Lung microvascular endothelial cell (primary cell): ENCODE measurements around the gene KLHDC7A. TPM values are rescaled to one million over a fixed set of nuclear protein-coding genes. Genes with fewer than 3 reads are reported as not detected.
A peak's percentile ranks its signal among the peaks of the same experiment; 100 is the strongest.

Source experiments
- DNase-seq, 2 donors: peaks; one replicate each; pipeline versions ENCODE4 v3.0.0 to v3.0.0-alpha.2; 2010; ENCODE audit warnings: low read depth in 2 of 2
- total RNA-seq: library from RNA; depleted of rRNA; stranded (reverse); fragments of >200 nt; gene quantifications from 2 replicates; pipeline ENCODE4 v1.2.1, GENCODE V29; 2014

The KLHDC7A gene
- total RNA-seq, 1 donor from 2014 or later = not detected

DNA sequence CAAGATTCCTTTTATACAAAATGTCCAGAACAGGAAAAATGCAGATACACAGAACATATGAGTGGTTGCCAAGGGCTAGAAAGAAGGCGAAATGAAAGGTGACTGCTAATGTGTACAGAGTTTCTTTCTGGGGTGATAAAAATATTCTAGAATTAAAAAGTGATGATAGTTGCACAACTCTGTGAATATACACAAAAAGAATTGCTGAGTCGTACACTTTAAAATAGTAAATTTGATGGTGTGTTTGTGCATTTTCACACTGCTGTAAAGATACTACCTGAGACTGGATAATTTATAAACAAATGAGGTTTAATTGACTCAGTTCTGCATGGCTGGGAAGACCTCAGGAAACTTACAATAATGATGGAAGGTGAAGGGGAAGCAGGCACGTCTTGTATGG is 23.9 kb downstream of the KLHDC7A start:
- DNase-seq = no peak

DNA sequence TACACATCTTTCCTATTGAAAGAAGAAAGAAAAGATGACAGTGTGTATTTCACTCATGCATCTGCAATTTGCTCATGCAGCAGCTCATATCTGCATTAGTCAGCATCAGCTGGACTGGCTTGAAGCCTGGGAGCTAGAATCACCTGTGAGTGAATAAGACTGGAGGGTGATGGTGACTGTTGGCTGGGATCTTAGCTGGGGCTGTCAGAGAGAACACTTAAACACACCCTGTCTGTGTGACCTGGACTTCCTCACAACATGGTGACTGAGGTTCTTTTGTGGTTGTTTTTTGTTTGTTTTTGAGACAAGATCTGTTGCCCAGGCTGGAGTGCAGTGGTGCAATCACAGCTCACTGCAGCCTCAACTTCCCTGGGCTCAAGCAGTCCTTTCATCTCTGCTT is 24.9 kb downstream of the KLHDC7A start:
- DNase-seq = no peak

- no peak for DNase-seq
Observed at GRCh38 chr1:18508084-18508483, 27.4 kb downstream of the KLHDC7A start.

GRCh38 chr1:18511149-18511873 is 30.6 kb downstream of the KLHDC7A start:
- DNase-seq = no peak

DNA sequence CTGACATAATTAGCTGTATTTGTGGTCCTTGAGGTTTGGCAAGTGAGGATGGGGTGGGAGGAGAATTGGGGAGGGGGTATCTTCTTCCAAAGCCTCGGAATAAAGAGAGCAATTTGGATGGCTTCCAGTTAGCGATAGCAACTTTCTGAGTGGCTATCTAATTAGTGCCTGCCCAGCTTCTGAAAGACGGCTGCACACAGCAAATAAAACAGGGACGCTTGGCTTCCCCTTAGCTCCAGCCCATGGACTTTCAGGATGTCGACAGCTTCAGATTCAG is 31.1 kb downstream of the KLHDC7A start:
- DNase-seq = no peak

- no peak for DNase-seq
Observed at GRCh38 chr1:18512883-18513282, 32.2 kb downstream of the KLHDC7A start.

GRCh38 chr1:18513995-18514394 is 33.3 kb downstream of the KLHDC7A start:
- no peak for DNase-seq

GRCh38 chr1:18515120-18515667 is 34.5 kb downstream of the KLHDC7A start:
- DNase-seq = no peak

GRCh38 chr1:18516473-18516872 is 35.7 kb downstream of the KLHDC7A start:
- DNase-seq = no peak

DNA sequence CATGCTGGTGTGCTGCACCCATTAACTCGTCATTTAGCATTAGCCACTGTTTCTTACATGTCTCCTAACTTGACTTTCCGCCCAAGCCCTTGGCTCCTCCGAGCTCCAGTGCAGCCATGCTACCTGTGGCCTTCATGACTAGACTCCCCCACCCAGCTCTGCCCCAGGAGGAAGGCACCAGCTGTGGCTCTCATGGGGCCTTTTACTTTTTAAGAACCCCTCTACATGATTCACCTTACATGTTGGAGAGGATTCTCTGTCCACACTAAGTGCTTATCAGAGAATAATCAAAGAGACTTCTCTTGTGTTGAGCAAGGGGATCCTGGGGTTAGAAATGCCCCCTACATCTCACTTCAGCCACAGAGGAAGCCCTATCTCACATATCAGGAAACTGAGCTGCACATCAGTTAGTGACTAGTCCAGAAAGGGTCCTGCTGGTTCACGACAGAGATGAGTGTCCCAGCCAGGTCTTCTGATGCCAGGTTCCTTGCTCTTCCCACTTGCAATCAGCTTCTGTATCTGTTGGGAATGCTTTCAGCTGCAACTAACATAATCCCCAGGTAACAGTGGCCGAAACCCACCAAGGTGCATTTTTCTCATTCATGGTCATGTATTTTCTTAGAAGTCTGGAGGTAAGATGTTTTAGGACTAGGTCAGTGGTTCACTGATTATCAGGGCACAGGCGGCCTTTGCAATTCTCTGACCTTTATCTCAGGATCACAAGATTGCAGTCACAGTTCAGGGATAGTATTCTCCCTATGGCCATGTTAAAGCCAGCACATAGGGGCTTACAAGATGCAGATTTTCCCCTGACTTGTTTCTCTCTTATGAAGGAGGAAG is 45.9 kb downstream of the KLHDC7A start:
- no peak for DNase-seq

DNA sequence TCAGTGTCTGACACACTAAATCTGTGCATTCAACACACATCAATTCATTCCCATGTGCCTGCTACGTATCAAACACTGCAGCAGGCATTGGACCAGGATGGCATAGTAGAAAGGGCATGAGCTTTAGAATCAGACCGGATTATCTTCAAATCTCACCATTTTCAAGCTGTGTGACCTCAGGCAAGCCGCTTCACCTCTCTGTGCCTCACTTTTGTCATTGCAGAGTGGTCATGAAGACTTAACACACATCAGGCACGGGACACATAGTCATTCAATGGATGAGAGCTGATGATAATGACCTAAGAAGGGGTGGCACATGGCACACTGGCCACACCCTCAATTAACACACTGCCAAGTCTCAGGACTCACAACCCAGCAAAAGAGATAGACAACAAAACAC is 46.8 kb downstream of the KLHDC7A start:
- DNase-seq = no peak

- DNase-seq = no peak
Observed at GRCh38 chr1:18527921-18528320, 47.2 kb downstream of the KLHDC7A start.

DNA sequence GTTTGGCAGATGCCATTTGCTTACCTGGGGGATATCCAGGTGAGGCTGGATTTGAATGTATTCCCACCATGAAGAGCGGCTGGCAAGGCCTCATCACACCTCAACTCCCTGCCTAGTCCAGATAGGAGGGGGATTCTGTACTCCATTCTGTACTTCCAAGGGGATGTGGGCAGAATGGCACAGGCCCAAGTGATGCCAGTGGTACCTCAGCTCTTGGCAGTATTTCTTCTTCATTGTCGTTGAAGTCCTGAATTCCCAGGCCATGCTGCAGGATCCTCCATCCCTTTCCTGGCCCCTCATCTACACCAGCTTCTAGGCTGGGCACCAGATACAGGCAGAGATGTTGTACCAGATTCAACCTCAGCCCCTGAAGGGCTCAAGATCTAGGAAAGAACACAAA is 47.9 kb downstream of the KLHDC7A start:
- DNase-seq = no peak

DNA sequence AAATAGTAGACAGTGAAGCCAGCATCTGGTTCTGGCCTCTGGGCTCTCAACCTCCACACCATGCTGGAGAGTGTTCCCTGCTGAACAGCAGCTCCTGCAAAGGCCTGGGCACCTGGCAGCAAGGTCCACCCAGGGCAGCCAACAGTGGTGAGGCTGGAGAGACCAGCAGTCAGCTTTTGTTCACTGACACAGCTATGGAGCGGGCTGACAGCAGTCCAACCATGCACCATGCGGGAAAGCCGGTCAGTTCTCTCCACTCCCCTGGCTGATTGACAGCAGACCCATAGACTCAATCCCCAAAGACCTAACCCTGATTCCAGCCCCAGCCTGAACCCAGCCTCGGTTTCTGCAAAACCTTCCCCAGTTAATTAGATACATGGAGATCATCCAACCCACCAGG is 49.0 kb downstream of the KLHDC7A start:
- no peak for DNase-seq

DNA sequence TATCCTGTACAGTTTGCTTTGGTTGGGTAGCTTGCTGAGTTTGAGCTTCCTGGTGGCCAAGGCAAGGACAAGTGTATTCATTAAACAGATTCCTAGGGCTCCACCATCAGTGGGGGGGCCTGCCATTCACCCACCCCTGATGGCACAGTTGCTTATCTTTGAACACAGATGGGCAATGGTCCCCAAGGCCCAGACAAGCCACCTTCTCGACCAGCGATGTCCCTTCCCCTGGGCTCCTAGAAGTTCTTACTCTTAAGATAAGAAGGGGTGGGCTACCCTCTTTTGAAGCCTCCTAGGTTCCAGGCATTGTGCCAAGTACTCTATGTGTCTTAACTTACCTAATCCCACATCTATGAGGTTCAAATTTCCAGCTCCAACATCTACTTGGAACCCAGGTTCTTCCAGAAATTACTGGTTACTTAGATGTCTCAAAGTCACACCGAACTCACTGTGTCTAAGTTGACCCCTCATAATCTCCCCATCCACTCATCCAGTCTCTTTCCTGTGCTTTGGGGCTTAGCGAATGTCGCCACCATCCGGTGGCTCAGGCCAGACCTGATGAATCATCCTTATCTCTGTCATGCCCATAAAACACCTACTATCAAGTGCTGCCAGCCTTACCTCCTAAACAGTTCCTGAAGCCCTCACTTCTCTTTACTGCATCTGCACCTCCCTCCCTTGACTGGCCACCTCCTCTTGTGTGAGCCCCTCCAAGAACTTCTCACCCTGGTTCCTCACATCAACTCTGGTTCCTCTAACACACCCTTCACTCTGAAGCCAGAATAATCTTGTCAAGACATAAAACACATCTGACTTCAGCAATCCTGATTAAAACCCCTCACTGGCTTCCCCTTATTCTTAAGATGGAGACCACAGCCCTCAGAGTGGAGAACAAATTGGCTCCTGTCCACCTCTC is 50.1 kb downstream of the KLHDC7A start:
- DNase-seq = peak in 1 of 2 donors; percentile 52

- DNase-seq = no peak
Observed at GRCh38 chr1:18531503-18531845, 50.7 kb downstream of the KLHDC7A start.

DNA sequence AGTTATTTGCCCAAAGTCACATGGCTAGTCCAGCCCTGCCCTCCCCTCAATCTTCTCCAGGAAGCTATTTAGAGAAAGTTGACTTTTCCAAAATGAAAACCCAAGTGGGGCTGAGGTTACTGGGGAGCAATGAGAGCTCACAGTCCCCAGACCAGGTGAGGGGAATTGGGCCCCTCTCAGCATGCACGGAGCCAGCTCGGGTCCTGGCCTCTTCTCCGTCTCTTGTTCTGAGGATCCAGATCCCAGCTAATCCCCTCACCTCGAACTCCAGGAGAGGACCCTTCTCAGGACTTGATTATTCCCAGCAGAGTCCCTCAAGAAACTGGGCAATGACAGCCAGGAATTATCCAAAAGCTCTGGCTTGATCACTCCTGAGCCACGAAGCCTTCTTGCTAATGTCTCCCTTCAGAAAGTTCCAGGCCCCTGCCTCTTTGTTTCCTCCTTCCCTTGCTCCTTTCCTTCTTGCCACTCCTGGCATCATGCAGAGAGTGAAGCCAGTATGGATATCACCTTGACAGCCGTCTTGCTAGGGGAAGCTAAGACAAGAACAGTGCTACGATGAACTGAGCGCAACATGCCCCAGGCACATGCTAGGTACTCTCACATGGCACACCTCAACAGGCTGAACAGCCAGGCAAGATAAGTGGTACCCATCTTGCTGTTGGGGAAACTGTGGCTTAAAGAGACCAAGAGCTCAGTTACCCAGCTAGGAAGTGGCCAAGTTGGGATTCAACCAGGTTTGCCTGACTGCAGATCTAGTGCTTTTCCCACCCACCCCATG is 51.9 kb downstream of the KLHDC7A start:
- no peak for DNase-seq

DNA sequence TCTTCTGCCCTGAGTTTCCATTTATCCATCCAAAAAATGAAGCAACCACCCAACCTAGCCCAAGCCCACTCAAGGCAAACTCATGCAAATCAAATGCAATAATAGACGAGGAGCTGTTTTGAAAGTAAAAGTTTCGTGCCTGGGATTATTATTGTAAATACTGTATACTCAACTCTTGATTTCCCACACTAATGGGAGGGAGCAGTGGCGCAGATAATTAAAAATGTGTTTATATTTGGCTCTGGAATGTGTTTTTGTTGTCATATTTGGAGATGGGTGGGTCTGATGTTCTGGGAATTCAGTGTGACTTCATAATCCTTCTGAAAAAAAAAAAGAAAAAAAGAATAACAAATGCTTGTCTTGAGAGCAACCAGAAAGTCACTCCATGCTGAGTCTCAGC is 52.5 kb downstream of the KLHDC7A start:
- DNase-seq = no peak

DNA sequence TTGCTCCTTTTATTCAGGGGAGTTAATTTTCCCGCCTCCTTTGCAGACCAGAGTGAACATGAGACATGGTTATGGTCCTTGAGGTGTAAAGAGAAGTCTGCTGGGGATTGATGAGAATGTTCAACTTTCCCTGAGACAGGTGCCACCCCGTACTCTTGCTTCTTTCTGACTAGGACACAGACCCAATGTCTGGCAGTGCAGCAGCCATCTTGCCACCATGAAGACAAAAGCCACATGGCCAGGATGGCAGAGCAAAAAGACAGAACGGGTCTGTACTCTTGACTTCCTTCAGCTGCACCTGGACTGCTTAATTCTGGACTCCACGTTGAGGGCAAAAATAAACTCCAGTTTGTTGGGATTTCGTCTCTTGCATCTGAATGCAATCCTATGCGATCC is 54.1 kb downstream of the KLHDC7A start:
- DNase-seq = no peak
